ENCODE measurements around the gene SLC25A39.
"Not testable (repeated sequence)": the region's sequence is repeated elsewhere in the genome, so short reads cannot be mapped to it uniquely, and the experiment has no call there.

Gene SLC25A39

DNA sequence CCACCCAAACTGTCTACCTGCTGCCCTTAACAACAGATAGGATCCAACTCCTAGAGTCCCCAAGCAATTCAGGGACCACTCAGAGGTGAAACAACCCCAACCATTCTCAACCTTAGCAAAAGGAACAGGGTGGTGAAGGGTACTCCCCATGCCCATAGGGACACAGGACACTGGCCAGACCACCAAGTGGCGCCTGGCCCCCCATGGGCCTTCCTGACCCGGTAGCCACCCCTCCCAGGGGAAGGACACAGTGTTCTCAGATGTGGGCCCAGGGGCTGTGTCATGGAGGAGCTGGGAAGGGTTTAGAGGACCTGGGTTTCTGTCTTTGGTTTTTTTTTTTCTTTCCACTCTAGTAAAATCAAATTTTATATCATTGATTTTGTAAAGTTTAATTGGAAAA lies 9.7 kb upstream of the SLC25A39 start:
- no peak for DNase-seq (ENCODE audit: low read depth)

DNA sequence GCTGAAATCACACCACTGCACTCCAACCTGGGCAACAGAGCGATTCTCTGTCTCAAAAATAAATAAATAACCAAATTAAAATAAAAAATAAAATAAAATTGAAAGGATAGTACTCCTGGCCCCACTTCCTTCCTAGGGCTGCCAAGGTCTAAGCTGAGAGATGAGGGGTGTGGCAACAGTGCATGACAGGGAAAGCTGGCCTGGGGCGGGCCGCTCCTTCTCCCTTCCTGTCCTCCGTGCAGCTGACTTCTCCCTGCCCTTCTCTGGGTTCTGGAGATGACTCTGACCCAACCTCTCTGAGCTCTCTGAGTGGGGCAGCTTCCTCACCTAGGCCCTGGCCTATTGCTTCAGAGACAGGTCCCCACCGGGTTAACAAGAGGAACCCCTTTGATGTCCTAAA lies 8.7 kb upstream of the SLC25A39 start:
- DNase-seq (ENCODE audit: low read depth): no peak

DNA sequence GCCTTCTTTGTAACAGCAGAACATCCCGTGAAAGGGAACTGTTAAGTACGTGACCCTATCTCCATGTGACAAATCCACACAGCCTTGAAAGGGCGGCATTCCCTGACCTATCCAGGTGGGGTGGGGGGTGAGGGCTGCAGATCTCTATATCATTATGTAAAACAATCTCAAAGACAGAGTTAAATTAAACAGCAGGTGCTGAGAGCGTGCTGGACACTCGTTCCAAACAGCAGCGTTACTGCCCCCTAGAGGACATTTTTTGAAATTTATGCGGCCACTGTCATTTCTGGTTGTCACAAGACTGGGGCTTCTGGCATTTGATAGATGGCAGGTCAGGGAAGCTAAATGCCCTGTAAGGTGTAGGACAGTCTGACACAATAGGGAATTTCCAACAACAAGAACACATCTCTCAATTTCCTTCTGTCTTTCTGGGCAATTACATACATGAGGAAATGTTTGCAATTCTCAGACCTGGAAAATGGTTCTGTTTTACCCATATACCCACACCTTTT lies 6.7 kb upstream of the SLC25A39 start:
- peak; percentile 56 for DNase-seq (ENCODE audit: low read depth)

DNA sequence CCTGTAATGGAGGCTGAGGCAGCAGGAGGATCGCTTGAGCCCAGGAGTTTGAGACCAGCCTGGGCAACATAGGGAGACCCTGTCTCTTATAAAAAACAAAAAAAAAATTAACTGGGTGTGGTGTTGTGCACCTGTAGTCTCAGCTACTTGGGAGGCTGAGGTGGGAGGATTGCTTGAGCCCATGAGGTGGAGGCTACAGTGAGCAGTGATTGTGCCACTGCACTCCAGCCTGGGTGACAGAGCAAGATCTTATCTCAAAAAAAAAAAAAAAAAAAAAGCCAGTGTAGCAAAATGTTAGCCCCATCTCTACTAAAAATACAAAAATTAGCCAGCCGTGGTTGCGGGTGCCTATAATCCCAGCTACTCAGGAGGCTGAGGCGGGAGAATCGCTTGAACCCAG lies 5.6 kb upstream of the SLC25A39 start:
- DNase-seq (ENCODE audit: low read depth): not testable (repeated sequence)

DNA sequence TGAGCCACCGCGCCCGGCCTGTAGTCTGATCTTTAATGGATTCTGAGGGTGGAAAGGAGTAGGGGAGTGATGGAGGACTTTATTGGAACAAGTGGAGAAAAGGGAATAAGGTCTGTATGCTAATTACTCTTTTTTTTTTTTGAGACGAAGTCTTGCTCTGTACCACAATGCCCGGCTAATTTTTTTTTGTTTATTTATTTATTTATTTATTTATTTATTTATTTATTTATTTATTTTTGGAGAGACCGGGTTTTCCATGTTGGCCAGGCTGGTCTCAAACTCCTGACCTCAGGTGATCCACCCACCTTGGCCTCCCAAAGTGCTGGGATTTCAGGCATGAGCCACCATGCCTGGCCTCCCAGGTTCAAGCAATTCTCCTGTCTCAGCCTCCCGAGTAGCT lies 4.9 kb upstream of the SLC25A39 start:
- DNase-seq (ENCODE audit: low read depth): not testable (repeated sequence)

DNA sequence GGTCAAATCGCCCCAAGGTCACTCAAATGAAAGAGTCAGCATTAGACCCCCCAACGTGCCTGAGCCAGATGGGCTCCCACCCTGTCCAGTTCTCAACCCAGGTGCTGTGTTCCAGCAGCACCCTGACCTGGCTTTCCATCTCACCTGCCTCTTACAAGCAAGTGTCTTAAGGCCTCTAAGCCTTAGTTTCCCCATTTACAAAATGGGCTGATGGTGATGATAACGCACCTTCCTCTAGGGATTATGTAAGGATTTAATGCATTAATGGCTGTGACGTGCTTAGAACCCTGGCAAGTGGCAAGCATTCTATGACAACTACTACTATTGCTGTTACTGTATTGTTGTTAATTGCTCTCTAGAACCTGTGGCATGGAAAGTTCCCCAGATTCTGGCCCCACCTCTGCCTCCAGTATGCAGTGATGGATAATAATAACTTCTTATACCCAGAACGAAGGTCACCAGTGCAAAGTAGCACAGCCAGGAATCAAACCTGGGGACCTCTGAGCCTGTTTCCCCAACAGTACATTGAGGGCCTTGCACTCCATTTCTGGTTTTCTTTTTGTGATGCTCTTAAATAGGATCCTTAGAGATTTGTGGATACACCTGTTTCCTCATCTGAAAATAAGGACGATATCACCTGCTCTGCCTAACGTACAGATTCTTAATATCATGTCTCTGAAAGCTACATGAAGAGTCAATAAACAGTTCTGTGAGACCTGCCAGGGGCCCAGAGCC lies 3.3 kb upstream of the SLC25A39 start:
- DNase-seq (ENCODE audit: low read depth): no peak

DNA sequence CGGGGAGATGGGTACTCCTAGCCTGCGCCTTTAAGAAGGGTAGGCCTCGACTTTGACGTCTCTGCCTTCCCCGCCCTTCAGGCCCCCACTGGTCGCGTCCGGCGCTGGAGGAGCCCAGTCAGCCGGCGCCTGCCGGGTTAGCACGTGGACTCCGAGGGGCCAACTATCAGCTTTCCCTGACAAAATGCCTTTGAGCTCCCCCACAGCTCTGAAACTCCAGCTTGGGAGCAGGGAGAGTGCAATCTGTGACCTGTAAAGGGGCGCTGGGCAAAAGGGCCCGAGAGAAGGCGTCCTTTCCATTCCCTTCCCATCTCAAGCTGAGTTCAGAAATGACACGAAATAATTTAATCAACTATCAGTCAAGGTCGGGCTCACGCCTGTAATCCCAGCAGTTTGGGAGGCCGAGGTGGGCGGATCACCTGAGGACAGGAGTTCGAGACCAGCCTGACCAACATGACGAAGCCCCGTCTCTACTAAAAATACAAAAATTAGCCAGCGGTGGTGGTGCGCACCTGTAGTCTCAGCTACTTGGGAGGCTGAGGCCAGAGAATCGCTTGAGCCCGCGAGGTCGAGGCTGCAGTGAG lies 2.3 kb upstream of the SLC25A39 start:
- peak; percentile 98 for DNase-seq (ENCODE audit: low read depth)

DNA sequence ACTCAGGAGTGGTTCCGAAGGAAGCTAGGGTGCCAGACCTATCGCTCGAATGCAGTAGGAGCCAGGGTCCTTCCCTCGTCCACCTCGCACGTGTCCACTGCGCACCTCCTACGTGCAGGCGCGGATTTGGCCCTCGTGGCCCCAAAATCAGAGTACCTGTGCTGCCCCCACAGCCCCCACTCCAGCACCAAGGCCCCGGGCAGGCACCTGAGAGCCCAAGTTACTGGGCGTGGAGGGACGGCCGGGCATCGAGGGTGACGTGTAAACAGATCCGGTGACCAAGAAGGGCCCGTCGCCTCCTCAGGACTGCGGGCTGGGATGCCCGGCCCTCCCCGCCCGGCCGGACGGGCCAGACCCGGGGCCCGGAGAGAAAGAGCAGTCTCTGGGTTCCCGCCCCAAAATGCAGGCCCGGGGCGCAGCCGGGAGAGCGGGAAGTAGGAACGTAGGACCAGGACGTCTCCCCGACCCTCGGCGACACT lies 492 bp downstream of the SLC25A39 start:
- no peak for DNase-seq (ENCODE audit: low read depth)

DNA sequence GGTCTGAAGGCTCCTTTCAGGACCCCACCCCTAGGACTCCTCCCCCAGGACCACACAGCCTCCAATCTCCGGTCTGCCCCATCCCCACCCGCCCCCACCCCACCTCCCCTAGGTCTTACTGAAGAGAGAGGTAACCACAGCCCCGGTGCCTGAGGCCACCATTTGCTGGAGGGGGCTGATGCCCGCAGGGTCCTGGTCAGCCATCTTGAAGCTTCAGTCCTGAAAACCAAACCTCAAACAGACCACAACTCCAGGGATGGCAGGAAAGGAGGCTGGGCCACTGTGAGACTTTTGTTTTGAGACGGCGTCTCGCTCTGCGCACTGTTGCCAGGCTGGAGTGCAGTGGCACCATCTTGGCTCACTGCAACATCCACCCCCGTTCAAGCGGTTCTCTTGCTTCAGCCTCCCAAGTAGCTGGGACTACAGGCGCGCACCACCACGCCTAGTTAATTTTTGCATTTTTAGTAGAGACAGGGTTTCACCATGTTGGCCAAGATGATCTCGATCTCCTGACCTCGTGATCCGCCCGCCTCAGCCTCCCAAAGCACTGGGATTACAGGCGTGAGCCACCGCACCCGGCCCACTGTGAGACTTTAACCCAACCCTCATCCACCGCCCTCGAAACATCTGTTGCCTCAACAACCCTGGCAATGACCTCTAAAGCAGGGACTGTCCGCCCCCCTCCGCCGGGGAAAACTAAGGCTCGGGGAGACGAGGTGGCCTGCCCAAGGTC lies 1.1 kb downstream of the SLC25A39 start:
- no peak for DNase-seq (ENCODE audit: low read depth)

DNA sequence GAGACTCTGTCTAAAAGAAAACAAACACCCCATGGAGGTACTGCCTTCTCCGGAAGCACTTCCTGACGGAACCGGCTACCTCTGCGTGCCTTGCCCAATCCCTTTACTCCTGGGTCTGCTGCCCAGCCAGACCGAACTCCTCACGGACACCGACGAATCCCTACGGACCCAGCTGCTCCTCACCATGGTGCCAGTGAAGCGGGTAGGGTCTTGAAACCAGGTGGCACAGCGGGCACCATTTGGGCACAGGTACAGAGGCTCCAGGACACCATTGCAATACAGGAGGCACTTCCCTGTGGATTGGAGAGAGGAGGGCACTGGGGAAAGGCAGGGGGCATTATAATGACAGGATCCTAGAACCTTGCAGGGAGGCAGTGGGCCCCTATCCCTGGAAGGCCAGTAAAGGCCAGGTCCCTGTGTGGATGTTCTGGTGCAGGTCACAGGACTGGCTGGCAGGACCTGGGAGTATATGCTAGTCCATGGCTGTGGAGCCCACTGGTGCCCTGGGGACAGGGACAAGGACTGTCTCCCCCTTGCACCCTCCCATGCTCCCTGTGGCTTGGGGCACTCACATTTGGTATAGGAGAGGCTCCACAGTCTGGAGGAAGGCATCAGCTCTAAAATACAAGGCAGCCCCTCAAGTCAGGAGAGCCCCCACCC lies 2.3 kb downstream of the SLC25A39 start:
- no peak for DNase-seq (ENCODE audit: low read depth)

DNA sequence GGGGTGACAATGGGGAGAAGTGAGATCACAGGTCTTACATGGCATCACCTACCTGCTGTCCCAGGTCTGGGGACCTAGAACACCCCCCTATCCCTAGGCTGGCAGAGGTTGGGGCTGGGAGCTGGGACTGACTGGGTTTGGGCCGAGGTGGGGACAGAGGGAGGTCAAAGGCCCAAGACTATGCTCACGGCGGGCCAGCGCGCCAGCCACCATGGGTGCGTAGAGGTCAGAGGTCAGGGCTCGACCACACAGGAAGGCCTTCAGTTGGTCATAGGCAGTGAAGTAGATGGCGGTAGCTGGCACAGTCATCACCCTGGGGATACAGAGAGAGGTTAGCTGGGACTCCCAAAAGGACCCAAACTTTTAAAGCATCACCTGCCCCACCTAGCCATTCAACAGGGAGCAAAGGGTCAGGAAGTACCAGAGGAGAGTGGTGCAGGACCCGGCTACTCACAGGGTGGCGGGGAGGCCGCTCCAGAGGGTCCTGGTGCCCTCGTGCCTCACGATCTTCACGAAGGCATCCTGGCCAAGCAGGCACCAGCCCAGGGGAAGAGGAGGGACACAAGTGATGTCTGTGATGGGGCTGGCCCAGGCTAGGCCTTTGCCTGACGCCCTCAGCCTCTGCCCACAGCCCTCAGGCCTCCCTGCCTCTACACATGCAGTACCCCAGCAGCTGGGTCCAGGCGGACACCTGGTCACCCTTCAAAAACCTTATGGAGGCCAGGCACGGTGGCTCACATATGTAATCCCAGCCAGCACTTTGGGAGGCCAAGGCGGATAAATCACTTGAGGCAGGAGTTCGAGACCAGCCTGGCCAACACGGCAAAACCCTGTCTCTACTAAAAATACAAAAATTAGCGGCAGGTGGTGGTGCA lies 3.1 kb downstream of the SLC25A39 start:
- no peak for DNase-seq (ENCODE audit: low read depth)

DNA sequence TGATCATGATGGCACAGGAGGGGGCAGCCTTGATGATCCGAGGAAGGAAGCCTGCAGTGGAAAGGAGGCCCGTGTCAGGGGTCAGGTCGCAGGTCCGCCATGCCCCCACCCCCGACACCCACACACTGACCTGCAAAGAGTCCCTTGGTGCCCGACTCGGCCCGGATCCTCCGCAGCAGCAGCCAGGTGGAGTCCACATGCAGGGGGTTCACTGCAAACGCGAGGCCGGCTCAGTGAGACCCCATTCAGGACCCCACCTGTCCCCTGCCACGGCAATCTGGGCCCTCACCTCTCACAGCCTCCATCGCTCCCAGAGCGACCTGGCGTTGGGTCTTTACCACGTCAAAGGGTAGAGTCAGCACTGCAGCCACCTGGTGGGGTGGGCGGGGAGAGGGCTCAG lies 4.6 kb downstream of the SLC25A39 start:
- DNase-seq (ENCODE audit: low read depth): no peak

DNA sequence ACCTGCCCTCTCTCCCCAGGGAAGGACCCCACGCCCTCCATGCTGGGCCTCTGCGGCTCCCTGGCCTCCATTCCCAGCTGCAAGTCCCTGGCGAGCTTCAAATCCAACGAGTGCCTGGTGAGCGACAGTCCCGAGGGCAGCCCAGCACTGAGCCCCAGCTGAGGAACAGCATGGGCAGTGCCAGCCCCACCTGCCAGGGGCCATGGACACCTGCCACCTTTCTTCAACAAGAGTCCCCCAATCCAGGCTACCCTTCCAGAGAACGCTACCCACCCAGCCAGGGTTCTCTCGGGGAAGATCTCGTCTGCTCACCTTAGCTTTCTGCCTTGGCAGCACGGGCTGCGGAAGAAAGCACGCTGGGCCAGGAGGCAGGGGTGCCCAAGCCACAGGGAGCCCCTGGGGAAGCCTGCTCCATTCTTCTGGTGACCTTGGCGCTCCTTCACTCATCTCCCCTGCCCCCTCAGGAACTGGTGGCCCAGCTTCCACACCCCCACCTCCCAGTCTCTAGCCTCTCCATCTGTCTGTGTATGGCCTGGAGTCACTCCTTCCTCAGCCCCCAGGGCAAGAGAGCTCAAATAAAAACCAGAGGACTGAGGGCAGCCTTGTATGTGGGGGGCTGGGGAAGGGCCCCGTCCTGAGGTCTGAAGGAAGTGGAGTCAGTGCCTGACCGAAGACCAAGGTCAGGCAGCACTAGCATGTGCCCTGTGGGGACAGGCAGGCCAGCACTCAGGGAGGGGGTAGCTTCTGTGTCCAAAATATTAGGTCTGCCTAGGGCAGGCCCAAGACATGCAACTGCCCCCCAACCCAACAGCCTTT lies 6.3 kb downstream of the SLC25A39 start:
- DNase-seq (ENCODE audit: low read depth): no peak

DNA sequence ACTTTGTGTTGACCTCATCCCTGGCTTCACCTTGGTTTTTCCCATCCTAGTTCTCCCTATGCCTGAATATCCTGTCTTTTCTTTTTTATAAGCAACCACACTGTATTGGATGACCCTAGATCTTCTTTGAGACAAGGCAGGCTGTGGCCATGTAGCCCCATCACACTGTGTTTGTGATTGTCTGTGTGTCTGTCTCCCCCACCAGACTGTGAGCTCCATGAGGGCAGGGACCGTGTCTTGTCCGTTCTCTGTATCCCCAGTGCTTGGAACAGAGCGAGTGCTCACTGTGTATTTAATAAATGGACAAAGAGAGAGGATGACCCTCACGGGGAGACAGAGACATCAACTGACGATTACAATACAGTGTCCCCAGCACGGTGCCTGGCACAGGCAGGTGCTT lies 7.1 kb downstream of the SLC25A39 start:
- DNase-seq (ENCODE audit: low read depth): no peak

DNA sequence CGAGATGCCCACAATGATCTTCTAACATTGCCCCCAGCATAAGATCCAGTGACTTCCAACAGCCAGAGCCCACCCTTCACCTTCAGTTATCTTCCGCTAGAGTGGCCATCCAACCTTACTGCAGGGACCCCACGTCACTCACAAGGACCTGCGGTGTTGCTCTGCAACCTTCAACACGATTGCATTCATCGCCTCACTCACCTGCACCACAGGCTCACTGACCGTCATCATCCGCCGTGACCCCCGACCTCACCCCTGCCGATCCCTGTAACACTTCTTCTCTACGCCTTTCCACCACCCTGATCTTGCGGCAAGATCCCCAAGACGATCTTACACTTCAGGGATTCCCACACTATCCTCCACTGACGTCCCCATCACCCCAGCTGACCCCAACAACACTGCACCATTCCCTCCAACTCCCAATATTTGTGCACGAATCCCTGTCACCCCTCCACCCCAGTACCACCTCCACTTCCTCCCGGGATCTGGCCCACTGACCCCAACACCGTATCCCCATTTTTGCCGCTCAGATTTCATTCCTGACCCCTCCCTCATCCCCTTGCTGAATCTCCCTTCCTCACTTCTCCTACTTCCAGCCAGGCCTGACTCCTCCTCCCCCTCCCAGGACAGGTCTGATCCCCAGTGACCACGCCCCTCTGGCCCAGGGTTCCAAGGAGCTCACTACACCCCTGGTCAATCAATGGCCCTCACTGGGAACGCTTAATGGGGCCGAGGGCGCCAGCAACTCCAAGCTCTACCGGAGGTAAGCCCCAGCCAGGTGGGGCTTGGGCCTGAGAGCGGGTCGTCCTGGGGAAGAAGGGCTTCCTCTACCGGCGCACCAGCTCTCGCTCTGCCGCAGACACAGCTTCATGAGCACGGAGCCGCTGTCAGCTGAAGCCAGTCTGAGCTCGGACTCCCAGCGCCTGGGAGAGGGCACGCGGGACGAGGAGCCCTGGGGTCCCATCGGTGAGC lies 8.6 kb downstream of the SLC25A39 start:
- DNase-seq (ENCODE audit: low read depth): no peak

DNA sequence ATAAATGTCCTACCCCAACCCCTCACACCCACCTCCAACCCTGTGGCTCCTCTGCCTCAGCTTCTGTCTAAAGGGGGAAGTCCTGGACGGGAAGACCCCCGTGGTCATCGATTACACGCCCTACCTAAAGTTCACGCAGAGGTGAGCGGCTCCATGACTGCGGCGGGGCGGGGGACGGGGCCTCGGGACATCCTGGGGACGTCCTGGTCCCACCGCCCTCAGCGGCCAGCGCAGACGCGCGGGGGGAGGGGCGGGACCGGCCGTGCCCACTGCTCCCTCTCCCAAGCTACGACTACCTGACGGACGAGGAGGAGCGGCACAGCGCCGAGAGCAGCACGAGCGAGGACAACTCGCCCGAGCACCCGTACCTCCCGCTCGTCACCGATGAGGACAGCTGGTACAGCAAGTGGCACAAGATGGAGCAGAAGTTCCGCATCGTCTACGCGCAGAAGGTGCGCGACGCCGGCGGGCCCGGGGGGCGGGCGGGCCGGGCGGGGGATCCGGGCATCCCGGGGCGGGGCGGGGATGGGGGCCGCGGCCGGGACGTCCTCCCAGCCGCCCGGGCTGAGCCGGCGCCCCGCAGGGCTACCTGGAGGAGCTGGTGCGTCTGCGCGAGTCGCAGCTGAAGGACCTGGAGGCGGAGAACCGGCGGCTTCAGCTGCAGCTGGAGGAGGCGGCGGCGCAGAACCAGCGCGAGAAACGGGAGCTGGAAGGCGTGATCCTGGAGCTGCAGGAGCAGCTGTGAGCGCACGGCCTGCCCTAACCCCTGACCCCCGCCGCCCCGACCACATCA lies 9.6 kb downstream of the SLC25A39 start:
- peak; percentile 17 for DNase-seq (ENCODE audit: low read depth)

DNA sequence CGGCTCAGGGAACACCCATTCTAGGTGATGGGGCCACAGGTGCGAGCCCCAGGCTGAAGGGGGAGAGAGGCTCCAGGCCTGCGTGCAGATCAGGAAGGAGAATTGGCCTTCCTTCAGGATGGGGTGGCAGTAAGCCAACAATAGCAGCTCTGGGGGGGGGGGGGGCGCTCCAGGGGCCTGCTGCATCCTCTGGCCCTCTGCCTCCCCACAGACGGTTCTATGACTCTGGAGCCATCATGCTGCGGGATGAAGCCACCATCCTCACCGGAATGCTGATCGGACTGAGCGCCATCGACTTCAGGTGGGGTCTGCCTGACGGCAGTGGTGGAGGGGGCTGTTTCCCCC lies 10.1 kb downstream of the SLC25A39 start:
- DNase-seq (ENCODE audit: low read depth): no peak

DNA sequence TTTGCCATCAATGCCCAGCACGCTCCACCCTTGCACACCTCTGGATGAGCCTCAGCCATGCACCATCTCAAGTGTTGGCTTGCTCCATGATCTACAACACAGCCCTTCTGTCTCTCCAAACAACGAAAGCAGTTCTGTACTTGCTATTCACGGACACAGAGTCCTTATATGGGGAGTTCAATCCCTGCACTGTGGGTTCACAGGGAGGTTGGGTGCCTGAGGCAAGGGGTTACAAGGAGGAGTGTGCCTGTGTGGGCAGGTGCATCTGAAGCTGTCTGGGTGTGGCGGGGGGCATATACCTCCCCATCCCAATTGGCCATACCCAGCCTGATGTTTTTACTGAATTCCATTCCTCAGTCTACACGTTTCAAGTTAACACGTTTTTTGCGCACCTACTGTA lies 10.6 kb downstream of the SLC25A39 start:
- no peak for DNase-seq (ENCODE audit: low read depth)

All from amniotic epithelial cell (primary cell).